Endothelial cell (in vitro differentiated cells): ENCODE measurements around the gene KREMEN1. TPM values are rescaled to one million over a fixed set of nuclear protein-coding genes. Genes with fewer than 3 reads are reported as not detected.

Source experiments
- DNase-seq: peaks from one replicate; pipeline ENCODE4 v3.0.0; 2021; ENCODE audit warnings: low spot score
- H3K27ac Mint-ChIP-seq: one replicate; pipeline ENCODE4 v1.8.0; 2021; ENCODE audit warnings: mixed read lengths, inconsistent platforms; ENCODE audit not compliant: unreplicated experiment
- H3K27me3 Mint-ChIP-seq: one replicate; pipeline ENCODE4 v1.8.0; 2021; ENCODE audit warnings: mild to moderate bottlenecking, moderate library complexity, mixed read lengths, inconsistent platforms; ENCODE audit not compliant: unreplicated experiment
- H3K36me3 Mint-ChIP-seq: one replicate; pipeline ENCODE4 v1.8.0; 2021; ENCODE audit warnings: mild to moderate bottlenecking, low read depth, mixed read lengths, inconsistent platforms; ENCODE audit not compliant: unreplicated experiment
- H3K4me1 Mint-ChIP-seq: one replicate; pipeline ENCODE4 v1.8.0; 2021; ENCODE audit warnings: mild to moderate bottlenecking, mixed read lengths, inconsistent platforms; ENCODE audit not compliant: unreplicated experiment
- H3K4me3 Mint-ChIP-seq: one replicate; pipeline ENCODE4 v1.8.0; 2021; ENCODE audit warnings: mild to moderate bottlenecking, mixed read lengths, inconsistent platforms; ENCODE audit not compliant: unreplicated experiment
- H3K9me3 Mint-ChIP-seq: one replicate; pipeline ENCODE4 v1.8.0; 2021; ENCODE audit warnings: mixed read lengths, inconsistent platforms; ENCODE audit not compliant: unreplicated experiment
- total RNA-seq: library from RNA; stranded (reverse); fragmentation: NEBNext Ultra II Directional; extraction: Animal tissue kit (Norgen Biotek cat#: 25700); gene quantifications from one replicate; pipeline ENCODE4 v1.2.1, GENCODE V29; 2021; ENCODE audit not compliant: unreplicated experiment
- TF ChIP-seq, protein P1 (sequence below): fragments of 200-600 bp; sonication (generic); IDR thresholded peaks from one replicate; pipeline ENCODE4 v1.5.0; 2021; ENCODE audit warnings: antibody characterized with exemption; ENCODE audit not compliant: unreplicated experiment

Gene KREMEN1
- total RNA-seq, 1 donor from 2014 or later, result 3.1 TPM

GRCh38 chr22:29205252-29205593 lies 132.4 kb downstream of the KREMEN1 start:
- H3K27me3 Mint-ChIP-seq, result peaks cover 3% of the 10 kb centered on the region
- no peaks in the 10 kb centered on the region for H3K9me3 Mint-ChIP-seq
- H3K27ac Mint-ChIP-seq, result no peak overlapping the region
- H3K4me3 Mint-ChIP-seq, result peak overlapping the region; percentile 76
- peaks cover 27% of the 10 kb centered on the region for H3K4me1 Mint-ChIP-seq
- H3K36me3 Mint-ChIP-seq, result no peaks in the 10 kb centered on the region
- DNase-seq, result no peak
- TF ChIP-seq, protein P1, sequence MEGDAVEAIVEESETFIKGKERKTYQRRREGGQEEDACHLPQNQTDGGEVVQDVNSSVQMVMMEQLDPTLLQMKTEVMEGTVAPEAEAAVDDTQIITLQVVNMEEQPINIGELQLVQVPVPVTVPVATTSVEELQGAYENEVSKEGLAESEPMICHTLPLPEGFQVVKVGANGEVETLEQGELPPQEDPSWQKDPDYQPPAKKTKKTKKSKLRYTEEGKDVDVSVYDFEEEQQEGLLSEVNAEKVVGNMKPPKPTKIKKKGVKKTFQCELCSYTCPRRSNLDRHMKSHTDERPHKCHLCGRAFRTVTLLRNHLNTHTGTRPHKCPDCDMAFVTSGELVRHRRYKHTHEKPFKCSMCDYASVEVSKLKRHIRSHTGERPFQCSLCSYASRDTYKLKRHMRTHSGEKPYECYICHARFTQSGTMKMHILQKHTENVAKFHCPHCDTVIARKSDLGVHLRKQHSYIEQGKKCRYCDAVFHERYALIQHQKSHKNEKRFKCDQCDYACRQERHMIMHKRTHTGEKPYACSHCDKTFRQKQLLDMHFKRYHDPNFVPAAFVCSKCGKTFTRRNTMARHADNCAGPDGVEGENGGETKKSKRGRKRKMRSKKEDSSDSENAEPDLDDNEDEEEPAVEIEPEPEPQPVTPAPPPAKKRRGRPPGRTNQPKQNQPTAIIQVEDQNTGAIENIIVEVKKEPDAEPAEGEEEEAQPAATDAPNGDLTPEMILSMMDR, result no peak

DNA sequence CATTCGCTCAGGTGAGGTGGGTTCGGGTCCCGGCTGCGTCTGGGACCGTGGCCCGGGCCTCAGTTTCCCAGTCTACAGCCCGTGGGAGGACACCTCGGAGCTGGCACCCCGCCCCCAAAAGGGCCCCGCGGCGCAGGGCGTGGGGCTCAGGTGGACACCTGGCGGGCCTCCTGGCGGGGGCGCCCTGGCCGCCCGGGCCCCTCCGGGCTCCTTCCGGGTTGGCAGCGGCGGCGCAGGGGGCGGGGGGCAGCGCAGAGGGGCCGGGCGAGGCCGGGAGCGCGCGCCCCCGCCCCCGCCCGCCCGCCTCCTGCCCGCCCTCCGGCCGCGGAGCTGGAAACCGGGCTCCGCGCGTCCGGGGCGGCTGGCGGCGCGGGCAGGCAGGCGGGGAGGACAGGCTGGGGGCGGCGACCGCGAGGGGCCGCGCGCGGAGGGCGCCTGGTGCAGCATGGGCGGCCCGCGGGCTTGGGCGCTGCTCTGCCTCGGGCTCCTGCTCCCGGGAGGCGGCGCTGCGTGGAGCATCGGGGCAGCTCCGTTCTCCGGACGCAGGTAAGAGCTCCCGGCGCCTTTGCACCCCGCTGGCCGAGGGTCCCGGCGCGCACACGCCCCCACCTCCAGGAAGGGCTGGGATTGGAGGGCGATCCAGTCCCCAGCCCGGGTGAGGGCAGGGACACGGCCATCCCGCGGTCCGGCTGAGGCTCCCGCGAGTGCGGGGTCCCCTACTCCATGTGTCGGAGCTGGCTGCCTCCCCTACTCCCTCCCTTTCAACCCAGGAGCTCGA lies 132.9 kb downstream of the KREMEN1 start, which contains the start of gene EMID1:
TSS of gene EMID1 (plus strand) at position 303 of the 778 bp plus-strand sequence. CDS start at position 446, 143 bp downstream.
- DNase-seq, result peak; percentile 59
- Mint-ChIP-seq H3K27me3 (peaks cover 3% of the 10 kb centered on the region), H3K4me3 (peak within 1 kb of the TSS; percentile 92), H3K9me3 (no peaks in the 10 kb centered on the region), H3K36me3 (no peaks in the 10 kb centered on the region), H3K27ac (peak within 1 kb of the TSS; percentile 78), H3K4me1 (peaks cover 28% of the 10 kb centered on the region)
- TF ChIP-seq, protein P1, result no peak

GRCh38 chr22:29206372-29207242 lies 133.8 kb downstream of the KREMEN1 start:
- H3K27me3 Mint-ChIP-seq, result peaks cover 6% of the 10 kb centered on the region
- peak overlapping the region; percentile 92 for H3K4me3 Mint-ChIP-seq
- peak overlapping the region; percentile 78 for H3K27ac Mint-ChIP-seq
- no peak for DNase-seq
- TF ChIP-seq, protein P1, result no peak
- H3K4me1 Mint-ChIP-seq, result peaks cover 27% of the 10 kb centered on the region
- no peaks in the 10 kb centered on the region for H3K36me3 Mint-ChIP-seq
- H3K9me3 Mint-ChIP-seq, result no peaks in the 10 kb centered on the region

DNA sequence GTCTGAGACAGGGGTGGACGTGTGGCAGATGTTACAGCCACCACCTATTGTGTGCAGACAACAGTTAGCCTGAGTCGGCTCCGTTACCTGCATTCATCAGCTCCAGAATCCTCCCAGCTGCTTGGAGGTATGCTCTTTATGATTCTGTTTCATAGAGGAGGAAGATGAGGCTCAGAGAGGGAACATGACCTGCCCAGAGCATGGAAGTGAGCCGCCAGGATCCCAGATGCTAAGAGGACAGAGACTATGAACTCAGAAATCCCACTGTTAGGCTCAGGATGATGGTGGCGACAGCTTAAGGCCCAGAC lies 134.4 kb downstream of the KREMEN1 start:
- H3K9me3 Mint-ChIP-seq, result no peaks in the 10 kb centered on the region
- H3K27ac Mint-ChIP-seq, result no peak overlapping the region
- H3K4me1 Mint-ChIP-seq, result peaks cover 24% of the 10 kb centered on the region
- H3K36me3 Mint-ChIP-seq, result no peaks in the 10 kb centered on the region
- TF ChIP-seq, protein P1, result no peak
- DNase-seq, result no peak
- H3K4me3 Mint-ChIP-seq, result peak overlapping the region; percentile 24
- H3K27me3 Mint-ChIP-seq, result peaks cover 6% of the 10 kb centered on the region
